ENCODE measurements around the gene PDGFB. TPM values are rescaled to one million over a fixed set of nuclear protein-coding genes. Genes with fewer than 3 reads are reported as not detected.

PDGFB gene
- total RNA-seq, 1 experiment from 2014 or later, result 9.2 TPM

DNA sequence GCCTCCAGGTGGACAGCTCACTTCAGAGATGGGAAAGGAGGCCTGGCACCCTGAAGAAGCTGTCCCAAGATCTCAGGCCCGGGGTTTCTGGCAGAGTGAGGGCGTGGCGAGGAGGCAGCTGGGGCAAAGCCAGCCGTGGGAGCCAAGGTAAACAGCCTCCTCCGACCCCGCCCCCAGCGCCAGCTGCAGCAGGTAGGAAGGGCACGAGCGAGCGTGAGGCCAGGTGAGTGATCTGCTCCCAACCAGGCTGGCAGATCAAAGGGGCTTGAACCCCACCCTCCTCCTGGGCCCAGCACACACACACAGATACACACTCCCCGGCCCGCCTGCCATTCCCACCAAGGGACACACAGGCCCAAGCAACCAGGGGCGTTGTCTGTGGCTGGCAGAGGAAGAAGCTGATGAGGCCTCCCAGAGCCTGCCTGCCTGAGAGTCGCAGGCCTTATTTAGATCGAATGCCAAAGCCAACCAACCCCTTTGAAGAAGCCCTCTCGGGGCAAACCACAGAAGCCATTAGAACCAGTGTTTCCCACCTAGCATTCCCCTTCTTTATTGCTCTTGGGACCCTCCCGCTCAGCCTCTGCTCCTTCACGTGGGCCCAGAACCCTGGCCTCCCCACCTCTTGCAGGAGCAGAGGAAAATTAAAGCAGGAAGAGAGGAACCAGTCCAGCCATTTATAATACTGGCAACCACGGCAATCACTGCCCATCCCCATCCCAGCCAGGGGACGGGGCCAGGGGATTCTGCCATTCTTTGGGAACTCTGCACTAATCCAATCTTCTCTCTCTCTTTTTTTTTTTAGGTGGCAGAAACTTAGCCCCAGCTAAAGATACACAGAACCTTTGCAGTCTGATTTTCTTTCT lies 5.0 kb downstream of the PDGFB start (continued):
- TF ChIP-seq E2F1 (CRISPR knock-in tag; IDR thresholded peaks at IDR 0.05), result no peak

GRCh38 chr22:39238966-39239505 lies 5.7 kb downstream of the PDGFB start:
- peaks cover 65% of the 10 kb centered on the region for H3K27me3 Mint-ChIP-seq (ENCODE audit: low read depth)
- no peak for TF ChIP-seq HMGA2 (CRISPR knock-in tag; IDR thresholded peaks at IDR 0.05)
- TF ChIP-seq FOXP1 (CRISPR knock-in tag; IDR thresholded peaks at IDR 0.05; ENCODE audit: borderline replicate concordance), result no peak
- TF ChIP-seq ESRRA (CRISPR knock-in tag; IDR thresholded peaks at IDR 0.05; ENCODE audit: borderline replicate concordance), result no peak
- no peak for TF ChIP-seq ZNF281 (CRISPR knock-in tag; IDR thresholded peaks at IDR 0.05)
- TF ChIP-seq CTCF (IDR thresholded peaks at IDR 0.05), result no peak
- no peak for TF ChIP-seq NR3C1 (CRISPR knock-in tag; conservative IDR thresholded peaks at IDR 0.05; ENCODE audit: low read depth)
- TF ChIP-seq ATF3 (CRISPR knock-in tag; conservative IDR thresholded peaks at IDR 0.05), result no peak
- TF ChIP-seq ELF4 (CRISPR knock-in tag; IDR thresholded peaks at IDR 0.05; ENCODE audit: low read depth), result no peak
- TF ChIP-seq MYBL2 (CRISPR knock-in tag; IDR thresholded peaks at IDR 0.05), result no peak
- no peak for TF ChIP-seq ZNF232 (CRISPR knock-in tag; IDR thresholded peaks at IDR 0.05)
- no peak for TF ChIP-seq ZNF219 (CRISPR knock-in tag; IDR thresholded peaks at IDR 0.05; ENCODE audit: borderline replicate concordance)
- ATAC-seq (no peak), DNase-seq (ENCODE audit: low spot score) (no peak)
- no peak overlapping the region for H3K27ac Mint-ChIP-seq
- no peaks in the 10 kb centered on the region for H3K9me3 Mint-ChIP-seq
- H3K4me1 Mint-ChIP-seq, result peaks cover 49% of the 10 kb centered on the region
- CTCF ChIA-PET, result interaction anchor here (0.9 to 1.8 kb wide), 3 partner anchors 24 to 68 kb away, joined by 4 to 8 read pairs (median 4); no protein-coding TSS in a partner anchor
- peaks cover 4% of the 10 kb centered on the region; the same call in 1 of the 2 replicates for H3K36me3 Mint-ChIP-seq
- POLR2A ChIA-PET, result interaction anchor here (1.4 kb wide), 1 partner anchor 24 kb away, joined by 4 read pairs; no protein-coding TSS in a partner anchor
- H3K4me3 Mint-ChIP-seq, result no peak overlapping the region

DNA sequence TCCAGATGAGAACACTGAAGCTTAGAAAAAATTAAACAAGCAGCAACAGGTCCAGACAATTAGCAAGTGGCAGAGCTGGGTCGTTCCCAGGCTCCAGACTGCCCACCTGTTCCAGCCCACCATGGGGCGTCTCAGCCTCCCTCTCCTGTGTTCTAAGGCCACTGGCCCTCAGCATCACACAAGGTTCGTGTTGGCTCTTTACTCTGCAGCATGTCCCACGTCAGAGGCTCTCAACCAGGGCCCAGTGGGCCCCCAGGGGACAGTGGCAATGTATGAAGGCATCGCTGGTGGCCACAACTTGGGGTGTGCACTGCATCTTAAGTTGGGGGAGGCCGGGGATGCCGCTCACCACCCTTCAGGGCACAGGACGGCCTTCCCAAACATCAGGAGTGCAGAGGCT lies 6.2 kb downstream of the PDGFB start:
- H3K4me3 Mint-ChIP-seq, result no peak overlapping the region
- no peak overlapping the region for H3K27ac Mint-ChIP-seq
- POLR2A ChIA-PET, result interaction anchor here (1.4 kb wide), 1 partner anchor 24 kb away, joined by 4 read pairs; no protein-coding TSS in a partner anchor
- CTCF ChIA-PET, result interaction anchor here (0.7 to 1.8 kb wide), 2 partner anchors 24 to 68 kb away, joined by 3 to 8 read pairs; no protein-coding TSS in a partner anchor
- no peaks in the 10 kb centered on the region for H3K9me3 Mint-ChIP-seq
- ATAC-seq (no peak), DNase-seq (ENCODE audit: low spot score) (no peak)
- H3K27me3 Mint-ChIP-seq (ENCODE audit: low read depth), result peaks cover 63% of the 10 kb centered on the region
- H3K36me3 Mint-ChIP-seq, result peaks cover 4% of the 10 kb centered on the region; the same call in 1 of the 2 replicates
- peaks cover 52% of the 10 kb centered on the region for H3K4me1 Mint-ChIP-seq
- no peak for TF ChIP-seq SOX15 (CRISPR knock-in tag; IDR thresholded peaks at IDR 0.05)
- no peak for TF ChIP-seq TEAD4 (CRISPR knock-in tag; IDR thresholded peaks at IDR 0.05)
- no peak for TF ChIP-seq CREB1 (CRISPR knock-in tag; IDR thresholded peaks at IDR 0.05)
- no peak for TF ChIP-seq NR2C2 (CRISPR knock-in tag; IDR thresholded peaks at IDR 0.05)
- TF ChIP-seq, protein P1, sequence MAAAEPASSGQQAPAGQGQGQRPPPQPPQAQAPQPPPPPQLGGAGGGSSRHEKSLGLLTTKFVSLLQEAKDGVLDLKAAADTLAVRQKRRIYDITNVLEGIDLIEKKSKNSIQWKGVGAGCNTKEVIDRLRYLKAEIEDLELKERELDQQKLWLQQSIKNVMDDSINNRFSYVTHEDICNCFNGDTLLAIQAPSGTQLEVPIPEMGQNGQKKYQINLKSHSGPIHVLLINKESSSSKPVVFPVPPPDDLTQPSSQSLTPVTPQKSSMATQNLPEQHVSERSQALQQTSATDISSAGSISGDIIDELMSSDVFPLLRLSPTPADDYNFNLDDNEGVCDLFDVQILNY (CRISPR knock-in tag; IDR thresholded peaks at IDR 0.05), result no peak
- no peak for TF ChIP-seq JAZF1 (CRISPR knock-in tag; IDR thresholded peaks at IDR 0.05)
- TF ChIP-seq, protein P2, sequence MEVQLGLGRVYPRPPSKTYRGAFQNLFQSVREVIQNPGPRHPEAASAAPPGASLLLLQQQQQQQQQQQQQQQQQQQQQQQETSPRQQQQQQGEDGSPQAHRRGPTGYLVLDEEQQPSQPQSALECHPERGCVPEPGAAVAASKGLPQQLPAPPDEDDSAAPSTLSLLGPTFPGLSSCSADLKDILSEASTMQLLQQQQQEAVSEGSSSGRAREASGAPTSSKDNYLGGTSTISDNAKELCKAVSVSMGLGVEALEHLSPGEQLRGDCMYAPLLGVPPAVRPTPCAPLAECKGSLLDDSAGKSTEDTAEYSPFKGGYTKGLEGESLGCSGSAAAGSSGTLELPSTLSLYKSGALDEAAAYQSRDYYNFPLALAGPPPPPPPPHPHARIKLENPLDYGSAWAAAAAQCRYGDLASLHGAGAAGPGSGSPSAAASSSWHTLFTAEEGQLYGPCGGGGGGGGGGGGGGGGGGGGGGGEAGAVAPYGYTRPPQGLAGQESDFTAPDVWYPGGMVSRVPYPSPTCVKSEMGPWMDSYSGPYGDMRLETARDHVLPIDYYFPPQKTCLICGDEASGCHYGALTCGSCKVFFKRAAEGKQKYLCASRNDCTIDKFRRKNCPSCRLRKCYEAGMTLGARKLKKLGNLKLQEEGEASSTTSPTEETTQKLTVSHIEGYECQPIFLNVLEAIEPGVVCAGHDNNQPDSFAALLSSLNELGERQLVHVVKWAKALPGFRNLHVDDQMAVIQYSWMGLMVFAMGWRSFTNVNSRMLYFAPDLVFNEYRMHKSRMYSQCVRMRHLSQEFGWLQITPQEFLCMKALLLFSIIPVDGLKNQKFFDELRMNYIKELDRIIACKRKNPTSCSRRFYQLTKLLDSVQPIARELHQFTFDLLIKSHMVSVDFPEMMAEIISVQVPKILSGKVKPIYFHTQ (CRISPR knock-in tag; IDR thresholded peaks at IDR 0.05), result no peak
- TF ChIP-seq FOXP1 (CRISPR knock-in tag; IDR thresholded peaks at IDR 0.05; ENCODE audit: borderline replicate concordance), result no peak
- TF ChIP-seq NR3C1 (CRISPR knock-in tag; conservative IDR thresholded peaks at IDR 0.05; ENCODE audit: low read depth), result no peak
- TF ChIP-seq, protein P3, sequence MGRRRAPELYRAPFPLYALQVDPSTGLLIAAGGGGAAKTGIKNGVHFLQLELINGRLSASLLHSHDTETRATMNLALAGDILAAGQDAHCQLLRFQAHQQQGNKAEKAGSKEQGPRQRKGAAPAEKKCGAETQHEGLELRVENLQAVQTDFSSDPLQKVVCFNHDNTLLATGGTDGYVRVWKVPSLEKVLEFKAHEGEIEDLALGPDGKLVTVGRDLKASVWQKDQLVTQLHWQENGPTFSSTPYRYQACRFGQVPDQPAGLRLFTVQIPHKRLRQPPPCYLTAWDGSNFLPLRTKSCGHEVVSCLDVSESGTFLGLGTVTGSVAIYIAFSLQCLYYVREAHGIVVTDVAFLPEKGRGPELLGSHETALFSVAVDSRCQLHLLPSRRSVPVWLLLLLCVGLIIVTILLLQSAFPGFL (CRISPR knock-in tag; IDR thresholded peaks at IDR 0.05; ENCODE audit: borderline replicate concordance), result no peak

All from WTC11 (cell line).